ENCODE data around the gene IL3. TPM values are rescaled to one million over a fixed set of nuclear protein-coding genes. Genes with fewer than 3 reads are reported as not detected.

IL3 gene
- total and polyA plus RNA-seq, 9 of the 15 experiments (the other 6 are each of a cell fraction or from before 2014, with no cell fraction given): not detected

DNA sequence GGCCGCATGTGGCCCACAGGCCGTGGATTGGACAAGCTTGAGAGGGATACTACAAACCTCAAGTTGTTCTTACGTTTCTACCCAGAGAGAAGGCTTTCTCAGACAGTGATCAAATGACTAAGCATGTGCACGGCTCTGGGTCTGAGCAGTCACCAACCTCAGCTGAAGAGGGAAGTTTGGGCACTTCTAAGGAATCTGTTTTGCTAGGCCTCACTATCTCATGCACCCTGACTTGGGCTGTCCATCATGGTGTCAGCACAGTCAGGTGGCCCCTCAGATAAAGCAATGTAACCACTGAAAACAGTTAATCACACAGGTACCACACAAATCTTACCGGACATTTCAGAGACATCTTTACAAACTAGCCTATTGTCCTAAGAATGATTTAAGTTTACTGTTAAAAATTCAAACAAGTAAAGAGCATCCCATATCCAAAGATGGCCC, 37.7 kb downstream of the IL3 start (continued):
- peak; percentile 97 for TF ChIP-seq KLF16 (IDR thresholded peaks at IDR 0.05)
- peak; percentile 82; the same call in 1 of the 2 replicates for TF ChIP-seq ESRRA (IDR thresholded peaks at IDR 0.05; ENCODE audit: borderline replicate concordance, low read depth)
- peak; percentile 51; the same call in 1 of the 2 replicates for TF ChIP-seq CBFB (CRISPR knock-in tag; IDR thresholded peaks at IDR 0.05)
- no peak for TF ChIP-seq ZNF444 (CRISPR knock-in tag; IDR thresholded peaks at IDR 0.05)
- TF ChIP-seq ZBTB43 (CRISPR knock-in tag; IDR thresholded peaks at IDR 0.05): no peak
- peak; percentile 75 for TF ChIP-seq TAF1 (IDR thresholded peaks at IDR 0.05; ENCODE audit: control insufficient read depth, extremely low read depth, insufficient read depth, low read length, severe bottlenecking)
- TF ChIP-seq CBX3 (IDR thresholded peaks at IDR 0.05; ENCODE audit: borderline replicate concordance in 1 of 2, low read length in 2 of 2): peak in 1 of 2 experiments; percentile 92; a peak in 2 of 3 replicates
- TF ChIP-seq, protein P1, sequence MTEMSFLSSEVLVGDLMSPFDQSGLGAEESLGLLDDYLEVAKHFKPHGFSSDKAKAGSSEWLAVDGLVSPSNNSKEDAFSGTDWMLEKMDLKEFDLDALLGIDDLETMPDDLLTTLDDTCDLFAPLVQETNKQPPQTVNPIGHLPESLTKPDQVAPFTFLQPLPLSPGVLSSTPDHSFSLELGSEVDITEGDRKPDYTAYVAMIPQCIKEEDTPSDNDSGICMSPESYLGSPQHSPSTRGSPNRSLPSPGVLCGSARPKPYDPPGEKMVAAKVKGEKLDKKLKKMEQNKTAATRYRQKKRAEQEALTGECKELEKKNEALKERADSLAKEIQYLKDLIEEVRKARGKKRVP (CRISPR knock-in tag; IDR thresholded peaks at IDR 0.05): peak; percentile 77; the same call in 1 of the 2 replicates
- TF ChIP-seq NBN (IDR thresholded peaks at IDR 0.05; ENCODE audit: low read depth): peak; percentile 93; the same call in 1 of the 2 replicates
- peak; percentile 100 for TF ChIP-seq MEIS2 (IDR thresholded peaks at IDR 0.05; ENCODE audit: partially characterized antibody)
- no peak for TF ChIP-seq FOXA1 (IDR thresholded peaks at IDR 0.05; ENCODE audit: borderline replicate concordance)
- TF ChIP-seq GATAD2B (IDR thresholded peaks at IDR 0.05; ENCODE audit: borderline replicate concordance): peak; percentile 90
- peak; percentile 99 for TF ChIP-seq ARID1B (IDR thresholded peaks at IDR 0.05)
- TF ChIP-seq MCM3 (IDR thresholded peaks at IDR 0.05): no peak
- TF ChIP-seq FOXA3 (CRISPR knock-in tag; conservative IDR thresholded peaks at IDR 0.05 in 1 of 2, IDR thresholded peaks at IDR 0.05 in 1 of 2): peak in 1 of 2 experiments; percentile 56; a peak in 1 of 4 replicates
- peak; percentile 98 for TF ChIP-seq PML (IDR thresholded peaks at IDR 0.05; ENCODE audit: low read length)
- TF ChIP-seq, protein P2, sequence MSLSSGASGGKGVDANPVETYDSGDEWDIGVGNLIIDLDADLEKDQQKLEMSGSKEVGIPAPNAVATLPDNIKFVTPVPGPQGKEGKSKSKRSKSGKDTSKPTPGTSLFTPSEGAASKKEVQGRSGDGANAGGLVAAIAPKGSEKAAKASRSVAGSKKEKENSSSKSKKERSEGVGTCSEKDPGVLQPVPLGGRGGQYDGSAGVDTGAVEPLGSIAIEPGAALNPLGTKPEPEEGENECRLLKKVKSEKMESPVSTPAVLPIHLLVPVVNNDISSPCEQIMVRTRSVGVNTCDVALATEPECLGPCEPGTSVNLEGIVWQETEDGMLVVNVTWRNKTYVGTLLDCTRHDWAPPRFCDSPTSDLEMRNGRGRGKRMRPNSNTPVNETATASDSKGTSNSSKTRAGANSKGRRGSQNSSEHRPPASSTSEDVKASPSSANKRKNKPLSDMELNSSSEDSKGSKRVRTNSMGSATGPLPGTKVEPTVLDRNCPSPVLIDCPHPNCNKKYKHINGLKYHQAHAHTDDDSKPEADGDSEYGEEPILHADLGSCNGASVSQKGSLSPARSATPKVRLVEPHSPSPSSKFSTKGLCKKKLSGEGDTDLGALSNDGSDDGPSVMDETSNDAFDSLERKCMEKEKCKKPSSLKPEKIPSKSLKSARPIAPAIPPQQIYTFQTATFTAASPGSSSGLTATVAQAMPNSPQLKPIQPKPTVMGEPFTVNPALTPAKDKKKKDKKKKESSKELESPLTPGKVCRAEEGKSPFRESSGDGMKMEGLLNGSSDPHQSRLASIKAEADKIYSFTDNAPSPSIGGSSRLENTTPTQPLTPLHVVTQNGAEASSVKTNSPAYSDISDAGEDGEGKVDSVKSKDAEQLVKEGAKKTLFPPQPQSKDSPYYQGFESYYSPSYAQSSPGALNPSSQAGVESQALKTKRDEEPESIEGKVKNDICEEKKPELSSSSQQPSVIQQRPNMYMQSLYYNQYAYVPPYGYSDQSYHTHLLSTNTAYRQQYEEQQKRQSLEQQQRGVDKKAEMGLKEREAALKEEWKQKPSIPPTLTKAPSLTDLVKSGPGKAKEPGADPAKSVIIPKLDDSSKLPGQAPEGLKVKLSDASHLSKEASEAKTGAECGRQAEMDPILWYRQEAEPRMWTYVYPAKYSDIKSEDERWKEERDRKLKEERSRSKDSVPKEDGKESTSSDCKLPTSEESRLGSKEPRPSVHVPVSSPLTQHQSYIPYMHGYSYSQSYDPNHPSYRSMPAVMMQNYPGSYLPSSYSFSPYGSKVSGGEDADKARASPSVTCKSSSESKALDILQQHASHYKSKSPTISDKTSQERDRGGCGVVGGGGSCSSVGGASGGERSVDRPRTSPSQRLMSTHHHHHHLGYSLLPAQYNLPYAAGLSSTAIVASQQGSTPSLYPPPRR (CRISPR knock-in tag; IDR thresholded peaks at IDR 0.05; ENCODE audit: borderline replicate concordance): peak; percentile 76; the same call in 1 of the 2 replicates
- peak; percentile 84 for TF ChIP-seq BCOR (IDR thresholded peaks at IDR 0.05)
- no peak for TF ChIP-seq SMC3 (conservative IDR thresholded peaks at IDR 0.05; ENCODE audit: insufficient read depth, low read depth, low read length)
- TF ChIP-seq NRF1 (conservative IDR thresholded peaks at IDR 0.05 in 1 of 2, IDR thresholded peaks at IDR 0.05 in 1 of 2): peak; percentile 40 to 55; a peak in 2 of 4 replicates

Measured in K562 (cell line).